ENCODE results near the gene ULK1. TPM values are rescaled to one million over a fixed set of nuclear protein-coding genes. Genes with fewer than 3 reads are reported as not detected.

Gene ULK1
- polyA plus RNA-seq, 1 donor from 2014 or later: 19.0 TPM

DNA sequence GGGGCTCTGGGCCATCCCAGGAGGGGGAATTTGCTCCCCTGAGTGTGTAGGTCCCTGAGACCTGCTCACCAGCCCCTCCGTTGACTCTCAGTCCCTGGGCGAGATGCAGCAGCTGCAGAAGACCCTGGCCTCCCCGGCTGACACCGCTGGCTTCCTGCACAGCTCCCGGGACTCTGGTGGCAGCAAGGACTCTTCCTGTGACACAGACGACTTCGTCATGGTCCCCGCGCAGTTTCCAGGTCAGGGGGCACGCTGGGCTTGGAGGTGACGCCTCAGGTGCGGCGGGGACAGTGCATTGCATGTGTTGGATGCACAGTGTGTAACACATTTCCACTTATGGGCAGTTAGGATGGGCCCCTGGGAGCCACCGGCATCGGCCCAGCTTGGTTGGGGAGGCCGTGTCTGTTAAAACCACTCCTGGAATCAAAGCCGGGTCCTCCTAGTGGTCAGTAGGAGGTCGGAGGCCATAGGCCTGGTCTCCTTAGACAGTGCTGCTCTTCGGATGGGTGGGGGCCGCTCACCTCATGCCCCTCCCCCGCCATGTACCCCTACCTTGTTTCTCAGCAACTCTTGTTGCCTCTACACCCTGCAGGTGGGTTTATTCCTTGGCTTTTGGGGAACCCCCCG is 17.5 kb downstream of the ULK1 start:
- Histone ChIP-seq H4K20me1 (ENCODE audit: insufficient read depth) (no peaks in the 10 kb centered on the region), H3K9ac (ENCODE audit: low read length) (no peak overlapping the region), H3F3A (ENCODE audit: insufficient read depth, low read length, poor library complexity, severe bottlenecking) (no peaks in the 10 kb centered on the region), H3K36me3 (ENCODE audit: insufficient read depth, low read length) (no peaks in the 10 kb centered on the region), H3K79me2 (replicated peaks; ENCODE audit: insufficient read depth, low read length) (no peaks in the 10 kb centered on the region), H3K9me2 (ENCODE audit: insufficient read depth, low read length) (no peaks in the 10 kb centered on the region), H3K4me3 (ENCODE audit: low read length) (no peak overlapping the region), H3K27me3 (ENCODE audit: insufficient read depth, low read depth, low read length) (no peaks in the 10 kb centered on the region), H3K27ac (ENCODE audit: low read length) (no peak overlapping the region), H3K9me3 (ENCODE audit: low read length) (no peaks in the 10 kb centered on the region), H2AFZ (ENCODE audit: low read depth, low read length) (no peak overlapping the region), H3K4me2 (ENCODE audit: low read length) (no peak overlapping the region)
- TF ChIP-seq POLR2AphosphoS5 (IDR thresholded peaks at IDR 0.05) (no peak), RAD21 (conservative IDR thresholded peaks at IDR 0.05) (no peak), EZH2 (IDR thresholded peaks at IDR 0.05; ENCODE audit: borderline replicate concordance, insufficient read depth, low read length, poor library complexity, severe bottlenecking) (no peak), MXI1 (conservative IDR thresholded peaks at IDR 0.05; ENCODE audit: poor library complexity, severe bottlenecking) (no peak), EP300 (conservative IDR thresholded peaks at IDR 0.05; ENCODE audit: poor library complexity, severe bottlenecking) (no peak), SMC3 (conservative IDR thresholded peaks at IDR 0.05; ENCODE audit: poor library complexity) (no peak), TAF1 (IDR thresholded peaks at IDR 0.05; ENCODE audit: low read depth) (no peak)
- TF ChIP-seq, protein P1, sequence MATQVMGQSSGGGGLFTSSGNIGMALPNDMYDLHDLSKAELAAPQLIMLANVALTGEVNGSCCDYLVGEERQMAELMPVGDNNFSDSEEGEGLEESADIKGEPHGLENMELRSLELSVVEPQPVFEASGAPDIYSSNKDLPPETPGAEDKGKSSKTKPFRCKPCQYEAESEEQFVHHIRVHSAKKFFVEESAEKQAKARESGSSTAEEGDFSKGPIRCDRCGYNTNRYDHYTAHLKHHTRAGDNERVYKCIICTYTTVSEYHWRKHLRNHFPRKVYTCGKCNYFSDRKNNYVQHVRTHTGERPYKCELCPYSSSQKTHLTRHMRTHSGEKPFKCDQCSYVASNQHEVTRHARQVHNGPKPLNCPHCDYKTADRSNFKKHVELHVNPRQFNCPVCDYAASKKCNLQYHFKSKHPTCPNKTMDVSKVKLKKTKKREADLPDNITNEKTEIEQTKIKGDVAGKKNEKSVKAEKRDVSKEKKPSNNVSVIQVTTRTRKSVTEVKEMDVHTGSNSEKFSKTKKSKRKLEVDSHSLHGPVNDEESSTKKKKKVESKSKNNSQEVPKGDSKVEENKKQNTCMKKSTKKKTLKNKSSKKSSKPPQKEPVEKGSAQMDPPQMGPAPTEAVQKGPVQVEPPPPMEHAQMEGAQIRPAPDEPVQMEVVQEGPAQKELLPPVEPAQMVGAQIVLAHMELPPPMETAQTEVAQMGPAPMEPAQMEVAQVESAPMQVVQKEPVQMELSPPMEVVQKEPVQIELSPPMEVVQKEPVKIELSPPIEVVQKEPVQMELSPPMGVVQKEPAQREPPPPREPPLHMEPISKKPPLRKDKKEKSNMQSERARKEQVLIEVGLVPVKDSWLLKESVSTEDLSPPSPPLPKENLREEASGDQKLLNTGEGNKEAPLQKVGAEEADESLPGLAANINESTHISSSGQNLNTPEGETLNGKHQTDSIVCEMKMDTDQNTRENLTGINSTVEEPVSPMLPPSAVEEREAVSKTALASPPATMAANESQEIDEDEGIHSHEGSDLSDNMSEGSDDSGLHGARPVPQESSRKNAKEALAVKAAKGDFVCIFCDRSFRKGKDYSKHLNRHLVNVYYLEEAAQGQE (IDR thresholded peaks at IDR 0.05; ENCODE audit: borderline replicate concordance): no peak
- TF ChIP-seq, protein P2, sequence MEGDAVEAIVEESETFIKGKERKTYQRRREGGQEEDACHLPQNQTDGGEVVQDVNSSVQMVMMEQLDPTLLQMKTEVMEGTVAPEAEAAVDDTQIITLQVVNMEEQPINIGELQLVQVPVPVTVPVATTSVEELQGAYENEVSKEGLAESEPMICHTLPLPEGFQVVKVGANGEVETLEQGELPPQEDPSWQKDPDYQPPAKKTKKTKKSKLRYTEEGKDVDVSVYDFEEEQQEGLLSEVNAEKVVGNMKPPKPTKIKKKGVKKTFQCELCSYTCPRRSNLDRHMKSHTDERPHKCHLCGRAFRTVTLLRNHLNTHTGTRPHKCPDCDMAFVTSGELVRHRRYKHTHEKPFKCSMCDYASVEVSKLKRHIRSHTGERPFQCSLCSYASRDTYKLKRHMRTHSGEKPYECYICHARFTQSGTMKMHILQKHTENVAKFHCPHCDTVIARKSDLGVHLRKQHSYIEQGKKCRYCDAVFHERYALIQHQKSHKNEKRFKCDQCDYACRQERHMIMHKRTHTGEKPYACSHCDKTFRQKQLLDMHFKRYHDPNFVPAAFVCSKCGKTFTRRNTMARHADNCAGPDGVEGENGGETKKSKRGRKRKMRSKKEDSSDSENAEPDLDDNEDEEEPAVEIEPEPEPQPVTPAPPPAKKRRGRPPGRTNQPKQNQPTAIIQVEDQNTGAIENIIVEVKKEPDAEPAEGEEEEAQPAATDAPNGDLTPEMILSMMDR (IDR thresholded peaks at IDR 0.05; ENCODE audit: poor library complexity, severe bottlenecking): no peak

DNA sequence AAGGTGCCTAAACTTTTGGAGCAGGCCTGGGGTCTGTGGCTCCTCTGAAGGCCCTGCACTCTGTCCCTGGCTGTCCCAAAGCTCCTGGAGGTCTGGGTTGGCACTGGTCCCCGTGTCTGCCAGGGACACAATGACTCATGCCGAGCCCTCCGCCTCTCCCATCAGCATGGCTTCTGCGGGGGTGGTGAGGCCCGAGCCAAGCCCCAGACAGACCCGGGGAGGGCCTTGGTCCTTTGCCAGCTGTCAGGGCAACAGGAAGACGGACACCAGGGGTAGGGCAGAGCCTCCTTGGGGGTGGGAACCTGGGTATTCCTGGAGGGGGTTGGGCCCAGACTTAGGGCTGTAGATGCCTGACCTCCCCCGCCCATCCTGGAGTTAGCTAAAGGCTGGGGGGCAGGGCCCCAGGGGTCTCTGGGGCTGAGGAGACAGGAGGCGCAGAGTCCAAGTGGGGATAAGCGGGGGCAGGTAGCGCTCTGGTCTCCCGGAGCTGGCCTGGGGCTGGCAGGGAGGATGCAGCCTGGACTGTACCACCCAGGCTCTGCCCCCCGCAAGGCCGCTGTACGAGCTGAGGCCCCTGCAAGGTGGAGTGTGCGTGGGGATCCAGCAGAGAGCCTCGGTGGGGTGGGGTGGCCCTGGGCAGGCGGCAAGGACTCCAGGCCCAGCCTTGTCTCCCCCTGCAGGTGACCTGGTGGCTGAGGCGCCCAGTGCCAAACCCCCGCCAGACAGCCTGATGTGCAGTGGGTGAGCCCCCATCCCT is 18.3 kb downstream of the ULK1 start:
- Histone ChIP-seq H3K27me3 (ENCODE audit: insufficient read depth, low read depth, low read length) (no peaks in the 10 kb centered on the region), H3K4me3 (ENCODE audit: low read length) (no peak overlapping the region), H4K20me1 (ENCODE audit: insufficient read depth) (no peaks in the 10 kb centered on the region), H3K27ac (ENCODE audit: low read length) (no peak overlapping the region), H3K9me3 (ENCODE audit: low read length) (no peaks in the 10 kb centered on the region), H3K4me2 (ENCODE audit: low read length) (no peak overlapping the region), H3K9me2 (ENCODE audit: insufficient read depth, low read length) (no peaks in the 10 kb centered on the region), H3K79me2 (replicated peaks; ENCODE audit: insufficient read depth, low read length) (no peaks in the 10 kb centered on the region), H3K9ac (ENCODE audit: low read length) (no peak overlapping the region), H3K36me3 (ENCODE audit: insufficient read depth, low read length) (no peaks in the 10 kb centered on the region), H3F3A (ENCODE audit: insufficient read depth, low read length, poor library complexity, severe bottlenecking) (no peaks in the 10 kb centered on the region), H2AFZ (ENCODE audit: low read depth, low read length) (no peak overlapping the region)
- TF ChIP-seq RAD21 (conservative IDR thresholded peaks at IDR 0.05) (no peak), EP300 (conservative IDR thresholded peaks at IDR 0.05; ENCODE audit: poor library complexity, severe bottlenecking) (no peak), SMC3 (conservative IDR thresholded peaks at IDR 0.05; ENCODE audit: poor library complexity) (no peak), POLR2AphosphoS5 (IDR thresholded peaks at IDR 0.05) (no peak), MXI1 (conservative IDR thresholded peaks at IDR 0.05; ENCODE audit: poor library complexity, severe bottlenecking) (no peak), TAF1 (IDR thresholded peaks at IDR 0.05; ENCODE audit: low read depth) (no peak), EZH2 (IDR thresholded peaks at IDR 0.05; ENCODE audit: borderline replicate concordance, insufficient read depth, low read length, poor library complexity, severe bottlenecking) (no peak)
- TF ChIP-seq, protein P2 (IDR thresholded peaks at IDR 0.05; ENCODE audit: poor library complexity, severe bottlenecking): no peak
- TF ChIP-seq, protein P1 (IDR thresholded peaks at IDR 0.05; ENCODE audit: borderline replicate concordance): no peak
